Caco-2 (cell line): Measurements from ENCODE around the gene CACNA1A. TPM values are rescaled to one million over a fixed set of nuclear protein-coding genes. Genes with fewer than 3 reads are reported as not detected.
A peak's percentile ranks its signal among the peaks of the same experiment; 100 is the strongest.

Source experiments
- BruUV-seq: library from RNA; stranded (reverse); fragments of 400-500 nt; replicated peaks from 2 replicates; lab custom pipeline; 2021; lab: Mats Ljungman, UMichigan
- CTCF ChIA-PET: fragments of 300-600 bp; sonication (Branson Sonifier 250); formaldehyde crosslinking; loops from one replicate; lab custom pipeline; 2022; ENCODE audit warnings: antibody characterized with exemption; lab: Charles Lee
- POLR2A ChIA-PET: fragments of 300-600 bp; sonication (Branson Sonifier 250); formaldehyde crosslinking; loops from one replicate; lab custom pipeline; 2022; ENCODE audit warnings: antibody characterized with exemption; lab: Charles Lee
- DNase-seq, 2 experiments: peaks; one replicate each; pipeline versions ENCODE4 v3.0.0 to v3.0.0-alpha.2; 2020 to 2022
- H3K27me3 ChIP-seq: replicated peaks from 2 replicates; pipeline ENCODE4 v1.6.0; 2011; ENCODE audit warnings: low read length; ENCODE audit not compliant: control insufficient read depth, insufficient read depth
- H3K36me3 ChIP-seq: 2 replicates; pipeline ENCODE4 v1.5.1; 2011; ENCODE audit warnings: low read length; ENCODE audit not compliant: control insufficient read depth, insufficient read depth
- H3K4me1 ChIP-seq: fragments of 250-450 bp; sonication (Bioruptor Pico); 2 replicates; pipeline ENCODE4 v1.5.1; 2020; ENCODE audit warnings: mild to moderate bottlenecking
- H3K4me3 ChIP-seq: 2 replicates; pipeline ENCODE4 v1.5.1; 2011; ENCODE audit warnings: low read depth, mild to moderate bottlenecking, control low read depth, low read length
- H3K9me3 ChIP-seq: fragments of 250-450 bp; sonication (Bioruptor Pico); 2 replicates; pipeline ENCODE4 v1.5.1; 2020; ENCODE audit warnings: mild to moderate bottlenecking, moderate library complexity
- H3K27ac Mint-ChIP-seq: one replicate; pipeline ENCODE4 v1.8.0; 2022; ENCODE audit warnings: mixed read lengths; ENCODE audit not compliant: unreplicated experiment
- H3K27me3 Mint-ChIP-seq: one replicate; pipeline ENCODE4 v1.8.0; 2022; ENCODE audit warnings: mixed read lengths; ENCODE audit not compliant: insufficient read depth, unreplicated experiment
- H3K36me3 Mint-ChIP-seq: one replicate; pipeline ENCODE4 v1.8.0; 2022; ENCODE audit warnings: mild to moderate bottlenecking, mixed read lengths; ENCODE audit not compliant: insufficient read depth, unreplicated experiment
- H3K4me1 Mint-ChIP-seq: one replicate; pipeline ENCODE4 v1.8.0; 2022; ENCODE audit warnings: low read depth, mixed read lengths; ENCODE audit not compliant: unreplicated experiment
- H3K4me3 Mint-ChIP-seq: one replicate; pipeline ENCODE4 v1.8.0; 2022; ENCODE audit warnings: mild to moderate bottlenecking, moderate library complexity, mixed read lengths; ENCODE audit not compliant: unreplicated experiment
- H3K9me3 Mint-ChIP-seq: one replicate; pipeline ENCODE4 v1.8.0; 2022; ENCODE audit warnings: mixed read lengths; ENCODE audit not compliant: unreplicated experiment
- CTCF ChIP-seq, 2 experiments: fragments of 200-600 bp in 1 of 2; IDR thresholded peaks; 1 replicate in 1 of 2; 2 replicates in 1 of 2; pipeline versions ENCODE4 v1.5.1 to v1.8.0; 2011 to 2022; ENCODE audit warnings: antibody characterized with exemption in 1 of 2, control low read depth in 1 of 2, inconsistent platforms in 1 of 2, low read depth in 1 of 2, low read length in 1 of 2, mild to moderate bottlenecking in 1 of 2, moderate library complexity in 1 of 2; ENCODE audit not compliant: insufficient read depth in 1 of 2, severe bottlenecking in 1 of 2, unreplicated experiment in 1 of 2
- intact Hi-C: fragments of 100-400 bp; cut with micrococcal nuclease; formaldehyde crosslinking; loops from one replicate; pipeline ENCODE4 v1.10.0; 2022; ENCODE audit not compliant: unreplicated experiment
- total RNA-seq: library from RNA; stranded (reverse); gene quantifications from 2 replicates; pipeline ENCODE4 v1.2.3, GENCODE V29; 2022

Gene CACNA1A
- total RNA-seq, 1 experiment from 2014 or later, result not detected

- H3K4me1 Mint-ChIP-seq, result peaks cover 14% of the 10 kb centered on the region
- H3K9me3 Mint-ChIP-seq, result no peaks in the 10 kb centered on the region
- peak; percentile 99 for DNase-seq
- no peaks in the 10 kb centered on the region for H3K27me3 Mint-ChIP-seq
- intact Hi-C loops, result loop anchor here (1.0 to 5.0 kb wide), 2 partner anchors 8 to 69 kb away; no protein-coding TSS in a partner anchor
- BruUV-seq, result TSS peak; percentile 78
- peaks cover 38% of the 10 kb centered on the region for H3K4me1 ChIP-seq
- H3K36me3 ChIP-seq, result no peaks in the 10 kb centered on the region
- H3K9me3 ChIP-seq, result no peaks in the 10 kb centered on the region
- H3K4me3 Mint-ChIP-seq, result peak overlapping the region; percentile 79
- peaks cover 25% of the 10 kb centered on the region for H3K36me3 Mint-ChIP-seq
- H3K4me3 ChIP-seq, result peak overlapping the region; percentile 48
- H3K27me3 ChIP-seq, result no peaks in the 10 kb centered on the region
- ChIA-PET CTCF (interaction anchor here (1.1 to 2.1 kb wide), 4 partner anchors 8 to 185 kb away, joined by 3 to 9 read pairs (median 6); partner anchors contain the start of genes IER2 and STX10), POLR2A (interaction anchor here (0.6 to 3.4 kb wide), 4 partner anchors 9 to 26 kb away, joined by 3 to 29 read pairs (median 3); no protein-coding TSS in a partner anchor)
- H3K27ac Mint-ChIP-seq, result peak overlapping the region; percentile 93
- no peak for TF ChIP-seq CTCF (IDR thresholded peaks at IDR 0.05; ENCODE audit: insufficient read depth in 1 of 2, low read depth in 1 of 2, low read length in 1 of 2, severe bottlenecking in 1 of 2, unreplicated experiment in 1 of 2)
These were observed 343.3 kb downstream of the CACNA1A start for GRCh38 chr19:13162724-13163608.

GRCh38 chr19:13160557-13160956 lies 345.7 kb downstream of the CACNA1A start:
- Mint-ChIP-seq H3K4me3 (no peak overlapping the region), H3K27me3 (no peaks in the 10 kb centered on the region), H3K4me1 (peaks cover 14% of the 10 kb centered on the region), H3K27ac (no peak overlapping the region), H3K36me3 (peaks cover 38% of the 10 kb centered on the region), H3K9me3 (no peaks in the 10 kb centered on the region)
- no peaks in the 10 kb centered on the region for H3K27me3 ChIP-seq
- ChIA-PET CTCF (no interaction called here), POLR2A (no interaction called here)
- TF ChIP-seq CTCF (IDR thresholded peaks at IDR 0.05; ENCODE audit: insufficient read depth in 1 of 2, low read depth in 1 of 2, low read length in 1 of 2, severe bottlenecking in 1 of 2, unreplicated experiment in 1 of 2), result no peak
- BruUV-seq, result no TSS peak
- H3K9me3 ChIP-seq, result no peaks in the 10 kb centered on the region
- intact Hi-C loops, result loop anchor here (5.0 kb wide), 1 partner anchor 72 kb away; no protein-coding TSS in a partner anchor
- H3K36me3 ChIP-seq, result no peaks in the 10 kb centered on the region
- no peak for DNase-seq
- no peak overlapping the region for H3K4me3 ChIP-seq
- H3K4me1 ChIP-seq, result peaks cover 31% of the 10 kb centered on the region

GRCh38 chr19:13159713-13160112 lies 346.6 kb downstream of the CACNA1A start:
- H3K9me3 Mint-ChIP-seq, result no peaks in the 10 kb centered on the region
- H3K4me3 Mint-ChIP-seq, result no peak overlapping the region
- intact Hi-C loops, result loop anchor here (5.0 kb wide), 1 partner anchor 73 kb away; no protein-coding TSS in a partner anchor
- BruUV-seq, result no TSS peak
- TF ChIP-seq CTCF (IDR thresholded peaks at IDR 0.05; ENCODE audit: insufficient read depth in 1 of 2, low read depth in 1 of 2, low read length in 1 of 2, severe bottlenecking in 1 of 2, unreplicated experiment in 1 of 2), result no peak
- ChIA-PET CTCF (interaction anchor here (0.7 kb wide), 1 partner anchor 44 kb away, joined by 3 read pairs; no protein-coding TSS in a partner anchor), POLR2A (no interaction called here)
- no peak overlapping the region for H3K27ac Mint-ChIP-seq
- H3K36me3 Mint-ChIP-seq, result peaks cover 46% of the 10 kb centered on the region
- H3K36me3 ChIP-seq, result no peaks in the 10 kb centered on the region
- H3K4me3 ChIP-seq, result no peak overlapping the region
- H3K27me3 ChIP-seq, result no peaks in the 10 kb centered on the region
- DNase-seq, result no peak
- H3K9me3 ChIP-seq, result no peaks in the 10 kb centered on the region
- peaks cover 31% of the 10 kb centered on the region for H3K4me1 ChIP-seq
- H3K4me1 Mint-ChIP-seq, result peaks cover 10% of the 10 kb centered on the region
- H3K27me3 Mint-ChIP-seq, result no peaks in the 10 kb centered on the region
